Smooth muscle cell (in vitro differentiated cells): ENCODE measurements around the gene HPCAL1. TPM values are rescaled to one million over a fixed set of nuclear protein-coding genes. Genes with fewer than 3 reads are reported as not detected.
A peak's percentile ranks its signal among the peaks of the same experiment; 100 is the strongest.

ENCODE experiments used
- DNase-seq: peaks from one replicate; lab custom pipeline; 2025; ENCODE audit not compliant: unreplicated experiment; lab: John Stamatoyannopoulos, UW
- H2AFZ ChIP-seq: fragments of 200-600 bp; sonication (generic); 2 replicates; pipeline ENCODE4 v1.6.0; 2016; ENCODE audit warnings: antibody characterized with exemption, low read depth, mild to moderate bottlenecking
- H3F3A ChIP-seq: fragments of 200-600 bp; sonication (generic); 2 replicates; pipeline ENCODE4 v1.6.0; 2017; ENCODE audit warnings: antibody characterized with exemption, low read depth
- H3K27ac ChIP-seq: fragments of 200-600 bp; sonication (generic); 2 replicates; pipeline ENCODE4 v1.5.1; 2016; ENCODE audit warnings: low read depth, mild to moderate bottlenecking
- H3K27me3 ChIP-seq: fragments of 200-600 bp; sonication (generic); 2 replicates; pipeline ENCODE4 v1.6.1; 2016; ENCODE audit warnings: low read depth, mild to moderate bottlenecking
- H3K36me3 ChIP-seq: fragments of 200-600 bp; sonication (generic); 2 replicates; pipeline ENCODE4 v1.5.1; 2016; ENCODE audit warnings: low read depth
- H3K4me1 ChIP-seq: fragments of 200-600 bp; sonication (generic); 2 replicates; pipeline ENCODE4 v1.5.1; 2016; ENCODE audit warnings: low read depth
- H3K4me2 ChIP-seq: fragments of 200-600 bp; sonication (generic); 2 replicates; pipeline ENCODE4 v1.6.0; 2016; ENCODE audit warnings: mild to moderate bottlenecking
- H3K4me3 ChIP-seq: fragments of 200-600 bp; sonication (generic); 2 replicates; pipeline ENCODE4 v1.5.1; 2016; ENCODE audit warnings: mild to moderate bottlenecking
- H3K79me2 ChIP-seq: fragments of 200-600 bp; sonication (generic); 2 replicates; pipeline ENCODE4 v1.6.0; 2016; ENCODE audit warnings: low read depth, mild to moderate bottlenecking
- H3K9ac ChIP-seq: fragments of 200-600 bp; sonication (generic); 2 replicates; pipeline ENCODE4 v1.6.0; 2016; ENCODE audit warnings: low read depth
- H3K9me3 ChIP-seq: fragments of 200-600 bp; sonication (generic); replicated peaks from 2 replicates; pipeline ENCODE4 v1.5.1; 2016; ENCODE audit warnings: low read depth
- H4K20me1 ChIP-seq: fragments of 200-600 bp; sonication (generic); 2 replicates; pipeline ENCODE4 v1.6.0; 2016; ENCODE audit warnings: low read depth
- WGBS: methylation state at CpG from one replicate; pipeline ENCODE4 v1.1.7; 2016; ENCODE audit warnings: low lambda C conversion rate; 5-methylcytosine and 5-hydroxymethylcytosine counted together
- polyA plus RNA-seq: library from polyadenylated mRNA; unstranded; fragments of >200 nt; fragmentation: Nextera tagmentation; extraction: Ambion mirVana; gene quantifications from 2 replicates; pipeline ENCODE4 v1.2.1, GENCODE V29; 2016
- total RNA-seq: library from RNA; depleted of rRNA; stranded (reverse); fragments of >200 nt; gene quantifications from 2 replicates; pipeline ENCODE4 v1.2.3, GENCODE V29; 2014
- TF ChIP-seq, protein P1 (sequence below): fragments of 200-600 bp; sonication (generic); IDR thresholded peaks from 2 replicates; pipeline ENCODE4 v1.5.1; 2017; ENCODE audit warnings: borderline replicate concordance, mild to moderate bottlenecking, antibody characterized with exemption; ENCODE audit not compliant: insufficient read depth, poor library complexity, severe bottlenecking

The HPCAL1 gene
- total and polyA plus RNA-seq, 2 experiments from 2014 or later = 11.7 to 15.8 TPM

DNA sequence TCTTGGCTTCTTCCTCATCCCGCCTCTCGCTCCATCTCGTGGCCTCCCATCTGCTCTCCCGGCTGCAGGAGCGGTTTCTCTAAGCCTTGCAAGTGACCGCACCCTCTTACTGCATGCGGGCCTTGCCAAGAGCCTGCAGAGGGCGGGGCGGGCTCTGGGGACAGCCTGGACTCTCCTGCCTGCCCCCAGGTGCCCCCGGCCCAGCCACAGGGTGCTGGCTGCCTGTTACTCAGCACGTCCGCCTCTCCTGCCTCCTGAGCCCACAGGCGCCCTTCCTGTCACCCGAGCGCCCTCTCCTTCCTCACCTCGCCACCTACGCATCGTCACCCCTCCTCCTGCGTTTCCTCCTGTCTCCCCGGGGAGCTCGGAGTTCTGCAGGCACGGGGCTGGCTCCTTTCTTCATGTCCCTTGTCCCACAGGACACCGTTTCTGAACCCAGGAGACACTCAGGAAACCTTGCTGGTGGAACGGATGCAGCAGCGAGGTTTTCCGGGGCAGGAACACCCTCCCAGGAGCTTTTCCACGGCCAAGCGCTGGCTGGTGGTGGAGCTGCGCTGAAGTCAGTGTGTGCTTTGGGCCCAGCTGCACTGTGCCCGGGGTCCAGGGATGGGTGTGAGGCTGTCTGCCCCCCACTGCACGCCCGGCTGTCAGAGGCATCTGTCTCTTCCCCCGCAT, 28.5 kb downstream of the HPCAL1 start:
- H3K4me3 ChIP-seq = no peak overlapping the region
- 83% methylated on average over 32 of the region's 33 CpGs for WGBS
- no peak for DNase-seq

DNA sequence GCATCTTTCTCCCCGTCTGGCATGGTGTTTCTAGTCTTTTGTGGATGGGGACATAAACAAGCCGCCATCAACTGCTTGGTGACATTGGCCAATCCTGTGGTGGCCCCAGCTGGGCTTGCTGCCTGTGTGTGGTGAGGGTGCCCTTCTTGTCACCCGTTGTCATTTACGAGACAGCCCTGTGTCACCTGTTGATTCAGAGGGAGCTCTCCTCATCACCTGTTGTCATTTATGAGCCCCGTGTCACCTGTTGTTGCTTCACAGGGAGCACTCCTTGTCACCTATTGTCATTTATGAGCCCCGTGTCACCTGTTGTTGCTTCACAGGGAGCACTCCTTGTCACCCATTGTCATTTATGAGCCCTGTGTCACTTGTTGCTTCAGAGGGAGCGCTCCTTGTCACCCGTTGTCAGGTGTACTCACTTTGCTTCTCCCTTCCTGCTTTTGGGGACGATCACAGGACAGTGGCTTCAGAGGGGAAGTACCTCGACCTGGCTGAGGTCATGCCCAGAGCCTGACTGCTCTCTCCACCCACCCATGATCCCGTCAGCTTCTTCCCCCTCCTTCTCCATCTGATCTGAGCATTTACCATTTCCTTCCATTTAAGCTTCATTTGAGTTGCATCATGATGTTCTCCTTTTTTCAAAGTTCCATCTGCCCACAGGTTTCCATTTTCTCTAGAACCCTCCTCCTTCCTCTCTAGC, 29.1 kb downstream of the HPCAL1 start:
- no peaks in the 10 kb centered on the region for H4K20me1 ChIP-seq
- peak overlapping the region; percentile 71 for H3K4me2 ChIP-seq
- H3K4me1 ChIP-seq = peaks cover 34% of the 10 kb centered on the region
- H3K27ac ChIP-seq = no peak overlapping the region
- WGBS = 75% methylated on average over 11 of the region's 11 CpGs
- H3F3A ChIP-seq = no peaks in the 10 kb centered on the region
- no peaks in the 10 kb centered on the region for H3K27me3 ChIP-seq
- TF ChIP-seq, protein P1, sequence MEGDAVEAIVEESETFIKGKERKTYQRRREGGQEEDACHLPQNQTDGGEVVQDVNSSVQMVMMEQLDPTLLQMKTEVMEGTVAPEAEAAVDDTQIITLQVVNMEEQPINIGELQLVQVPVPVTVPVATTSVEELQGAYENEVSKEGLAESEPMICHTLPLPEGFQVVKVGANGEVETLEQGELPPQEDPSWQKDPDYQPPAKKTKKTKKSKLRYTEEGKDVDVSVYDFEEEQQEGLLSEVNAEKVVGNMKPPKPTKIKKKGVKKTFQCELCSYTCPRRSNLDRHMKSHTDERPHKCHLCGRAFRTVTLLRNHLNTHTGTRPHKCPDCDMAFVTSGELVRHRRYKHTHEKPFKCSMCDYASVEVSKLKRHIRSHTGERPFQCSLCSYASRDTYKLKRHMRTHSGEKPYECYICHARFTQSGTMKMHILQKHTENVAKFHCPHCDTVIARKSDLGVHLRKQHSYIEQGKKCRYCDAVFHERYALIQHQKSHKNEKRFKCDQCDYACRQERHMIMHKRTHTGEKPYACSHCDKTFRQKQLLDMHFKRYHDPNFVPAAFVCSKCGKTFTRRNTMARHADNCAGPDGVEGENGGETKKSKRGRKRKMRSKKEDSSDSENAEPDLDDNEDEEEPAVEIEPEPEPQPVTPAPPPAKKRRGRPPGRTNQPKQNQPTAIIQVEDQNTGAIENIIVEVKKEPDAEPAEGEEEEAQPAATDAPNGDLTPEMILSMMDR = no peak
- H2AFZ ChIP-seq = no peak overlapping the region
- no peaks in the 10 kb centered on the region for H3K36me3 ChIP-seq
- no peaks in the 10 kb centered on the region for H3K9me3 ChIP-seq
- no peak overlapping the region for H3K4me3 ChIP-seq
- DNase-seq = no peak
- H3K79me2 ChIP-seq = peaks cover 6% of the 10 kb centered on the region
- no peak overlapping the region for H3K9ac ChIP-seq

More for the DNA sequence above, 28.5 kb downstream of the HPCAL1 start:
- H3K9ac ChIP-seq = no peak overlapping the region
- H3K27me3 ChIP-seq = no peaks in the 10 kb centered on the region
- H3K4me2 ChIP-seq = peak overlapping the region; percentile 74
- H3K9me3 ChIP-seq = no peaks in the 10 kb centered on the region
- TF ChIP-seq, protein P1 = no peak
- no peaks in the 10 kb centered on the region for H4K20me1 ChIP-seq
- no peaks in the 10 kb centered on the region for H3F3A ChIP-seq
- H3K27ac ChIP-seq = no peak overlapping the region
- peaks cover 34% of the 10 kb centered on the region for H3K4me1 ChIP-seq
- peak overlapping the region; percentile 74 for H2AFZ ChIP-seq
- no peaks in the 10 kb centered on the region for H3K36me3 ChIP-seq
- H3K79me2 ChIP-seq = peaks cover 2% of the 10 kb centered on the region

DNA sequence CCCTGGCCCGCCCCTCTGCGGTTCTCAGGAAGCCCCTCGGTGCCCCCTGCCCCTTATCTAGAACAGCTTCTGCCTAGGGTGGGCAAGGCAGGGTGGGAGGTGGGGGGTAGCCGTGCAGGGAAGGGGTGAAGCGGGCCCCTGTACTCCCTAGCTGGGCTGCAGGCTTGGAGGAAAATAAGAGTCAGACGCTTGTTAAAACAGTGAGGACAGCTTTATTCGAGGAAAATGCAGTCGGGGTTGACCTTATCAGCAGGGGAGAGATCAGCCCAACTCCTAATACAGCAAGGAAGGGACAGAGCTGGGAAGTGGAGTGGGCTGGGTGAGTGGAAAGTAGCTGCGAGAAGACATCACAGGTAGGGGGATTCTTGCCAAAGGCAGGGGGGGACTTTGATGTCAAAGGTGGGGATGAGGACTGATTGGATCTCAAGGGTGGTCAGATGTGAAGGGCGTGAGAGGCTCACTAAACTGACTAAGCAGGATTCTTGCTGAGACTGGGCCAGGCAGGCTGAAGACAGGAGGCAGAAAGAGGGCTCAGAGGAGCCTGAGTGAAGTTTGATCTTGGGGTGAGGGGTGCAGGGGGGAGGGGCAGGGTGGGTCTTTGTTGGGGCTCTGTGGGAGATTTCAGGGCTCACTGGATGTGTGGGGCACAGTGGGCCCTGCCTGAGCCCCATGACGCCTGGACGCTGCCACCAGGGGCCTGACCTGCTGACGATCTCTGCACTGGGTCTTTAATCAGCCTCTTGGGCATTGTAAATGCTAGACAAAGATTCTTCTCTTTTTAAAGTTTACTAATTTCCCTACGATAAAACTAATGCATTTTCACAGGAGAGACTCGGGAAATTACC, 29.9 kb downstream of the HPCAL1 start:
- H3K27me3 ChIP-seq = no peaks in the 10 kb centered on the region
- H3K9me3 ChIP-seq = no peaks in the 10 kb centered on the region
- H3F3A ChIP-seq = no peaks in the 10 kb centered on the region
- peak overlapping the region; percentile 71 for H3K4me2 ChIP-seq
- WGBS = 51% methylated on average over 15 of the region's 15 CpGs
- TF ChIP-seq, protein P1 = no peak
- H3K27ac ChIP-seq = no peak overlapping the region
- no peak overlapping the region for H3K4me3 ChIP-seq
- no peak overlapping the region for H3K9ac ChIP-seq
- no peak for DNase-seq
- H3K79me2 ChIP-seq = peaks cover 6% of the 10 kb centered on the region
- no peaks in the 10 kb centered on the region for H4K20me1 ChIP-seq
- H3K36me3 ChIP-seq = no peaks in the 10 kb centered on the region
- no peak overlapping the region for H2AFZ ChIP-seq
- peaks cover 34% of the 10 kb centered on the region for H3K4me1 ChIP-seq
